ENCODE data around the gene ATF7IP. TPM values are rescaled to one million over a fixed set of nuclear protein-coding genes. Genes with fewer than 3 reads are reported as not detected.

Gene ATF7IP
- polyA plus RNA-seq, 1 of the 3 experiments (the other 2 are of a cell fraction): 2.8 TPM

- TF ChIP-seq RCOR1 (IDR thresholded peaks at IDR 0.05; ENCODE audit: low read length) (no peak), FOSL2 (IDR thresholded peaks at IDR 0.05; ENCODE audit: borderline replicate concordance, low read depth) (no peak), JUND (IDR thresholded peaks at IDR 0.05) (no peak)
These were observed 113.5 kb downstream of the ATF7IP start (continued) for GRCh38 chr12:14479004-14479403.

- Histone ChIP-seq H3K4me1 (ENCODE audit: control insufficient read depth in 1 of 2, insufficient read depth in 2 of 2, low read depth in 1 of 2, low read length in 1 of 2) (peaks cover 0 to 2% of the 10 kb centered on the region in 2 experiments; a peak in 1 of 4 replicates), H3K4me3 (ENCODE audit: low read depth in 2 of 2, low read length in 1 of 2) (no peak overlapping the region), H3K9ac (no peak overlapping the region), H3F3A (replicated peaks; ENCODE audit: insufficient read depth) (no peaks in the 10 kb centered on the region), H3K36me3 (replicated peaks in 1 of 2; ENCODE audit: control insufficient read depth in 1 of 2, insufficient read depth in 2 of 2, low read length in 1 of 2) (peaks cover 40 to 81% of the 10 kb centered on the region in 2 experiments), H3K27me3 (ENCODE audit: insufficient read depth) (no peaks in the 10 kb centered on the region), H2AFZ (ENCODE audit: low read depth) (no peak overlapping the region), H3K27ac (ENCODE audit: low read depth in 2 of 2, low read length in 1 of 2) (no peak overlapping the region), H3K4me2 (no peak overlapping the region), H4K20me1 (ENCODE audit: insufficient read depth) (no peaks in the 10 kb centered on the region), H3K9me2 (no peaks in the 10 kb centered on the region), H3K79me2 (ENCODE audit: insufficient read depth) (no peaks in the 10 kb centered on the region), H3K9me3 (peaks cover 4% of the 10 kb centered on the region; the same call in 1 of the 2 replicates)
- DNase-seq: no peak
- ChIA-PET CTCF (interaction anchor here (1.4 kb wide), 1 partner anchor 365 kb away, joined by 4 read pairs; no protein-coding TSS in a partner anchor), POLR2A (no interaction called here)
- TF ChIP-seq MAX (IDR thresholded peaks at IDR 0.05; ENCODE audit: low read depth) (no peak), IRF3 (IDR thresholded peaks at IDR 0.05; ENCODE audit: low read depth, low read length) (no peak), MXI1 (IDR thresholded peaks at IDR 0.05; ENCODE audit: low read depth, low read length) (no peak), SIN3A (IDR thresholded peaks at IDR 0.05; ENCODE audit: borderline replicate concordance, low read depth, low read length) (no peak), RCOR1 (IDR thresholded peaks at IDR 0.05; ENCODE audit: low read length) (no peak), SMC3 (IDR thresholded peaks at IDR 0.05; ENCODE audit: low read depth, low read length) (no peak), NRF1 (IDR thresholded peaks at IDR 0.05; ENCODE audit: low read depth, low read length) (no peak), GATA2 (CRISPR knock-in tag; IDR thresholded peaks at IDR 0.05) (no peak), CHD2 (IDR thresholded peaks at IDR 0.05; ENCODE audit: low read length, partially characterized antibody) (no peak), RAD21 (IDR thresholded peaks at IDR 0.05; ENCODE audit: low read length) (no peak), ELF1 (IDR thresholded peaks at IDR 0.05) (no peak)
These were observed 115.7 kb downstream of the ATF7IP start for GRCh38 chr12:14481201-14481600.

GRCh38 chr12:14482361-14482760, 116.9 kb downstream of the ATF7IP start:
- Histone ChIP-seq H3K79me2 (ENCODE audit: insufficient read depth) (no peaks in the 10 kb centered on the region), H3K4me3 (ENCODE audit: low read depth in 2 of 2, low read length in 1 of 2) (no peak overlapping the region), H3K9me2 (no peaks in the 10 kb centered on the region), H3K9me3 (no peaks in the 10 kb centered on the region), H2AFZ (ENCODE audit: low read depth) (no peak overlapping the region), H3K36me3 (replicated peaks in 1 of 2; ENCODE audit: control insufficient read depth in 1 of 2, insufficient read depth in 2 of 2, low read length in 1 of 2) (peaks cover 40 to 78% of the 10 kb centered on the region in 2 experiments), H3K9ac (no peak overlapping the region), H3K27ac (ENCODE audit: low read depth in 2 of 2, low read length in 1 of 2) (no peak overlapping the region), H3K4me1 (ENCODE audit: control insufficient read depth in 1 of 2, insufficient read depth in 2 of 2, low read depth in 1 of 2, low read length in 1 of 2) (peaks cover 0 to 2% of the 10 kb centered on the region in 2 experiments; a peak in 1 of 4 replicates), H4K20me1 (ENCODE audit: insufficient read depth) (no peaks in the 10 kb centered on the region), H3K27me3 (ENCODE audit: insufficient read depth) (no peaks in the 10 kb centered on the region), H3K4me2 (no peak overlapping the region), H3F3A (replicated peaks; ENCODE audit: insufficient read depth) (no peaks in the 10 kb centered on the region)
- DNase-seq: no peak
- WGBS (ENCODE audit: low lambda C conversion rate): 100% methylated on average over 1 of the region's 1 CpG
- CTCF ChIA-PET: no interaction called here
- POLR2A ChIA-PET: no interaction called here
- no peak for TF ChIP-seq POLR2AphosphoS5 (IDR thresholded peaks at IDR 0.05; ENCODE audit: low read depth, low read length)
- TF ChIP-seq FOXM1 (IDR thresholded peaks at IDR 0.05; ENCODE audit: low read depth): no peak
- TF ChIP-seq CTCF (IDR thresholded peaks at IDR 0.05): no peak
- no peak for TF ChIP-seq ELF1 (IDR thresholded peaks at IDR 0.05)
- no peak for TF ChIP-seq RAD21 (IDR thresholded peaks at IDR 0.05; ENCODE audit: low read length)
- no peak for TF ChIP-seq YY1 (IDR thresholded peaks at IDR 0.05; ENCODE audit: low read depth)
- no peak for TF ChIP-seq NFIC (IDR thresholded peaks at IDR 0.05; ENCODE audit: borderline replicate concordance)
- no peak for TF ChIP-seq TAF1 (IDR thresholded peaks at IDR 0.05; ENCODE audit: borderline replicate concordance, low read depth, low read length)
- no peak for TF ChIP-seq EZH2phosphoT487 (IDR thresholded peaks at IDR 0.05; ENCODE audit: borderline replicate concordance, low read depth)
- TF ChIP-seq REST (IDR thresholded peaks at IDR 0.05; ENCODE audit: low read depth, low read length): no peak
- no peak for TF ChIP-seq RCOR1 (IDR thresholded peaks at IDR 0.05; ENCODE audit: low read length)
